HG03469 (cell line): ENCODE measurements around the gene ADAMTS16.

ENCODE experiments used
- ATAC-seq: cut with Tn5 transposase; IDR thresholded peaks from one replicate; pipeline ENCODE4 v1.9.1; 2021; ENCODE audit warnings: mild to moderate bottlenecking, moderate library complexity, moderate number of reproducible peaks; ENCODE audit not compliant: unreplicated experiment

ADAMTS16 gene

DNA sequence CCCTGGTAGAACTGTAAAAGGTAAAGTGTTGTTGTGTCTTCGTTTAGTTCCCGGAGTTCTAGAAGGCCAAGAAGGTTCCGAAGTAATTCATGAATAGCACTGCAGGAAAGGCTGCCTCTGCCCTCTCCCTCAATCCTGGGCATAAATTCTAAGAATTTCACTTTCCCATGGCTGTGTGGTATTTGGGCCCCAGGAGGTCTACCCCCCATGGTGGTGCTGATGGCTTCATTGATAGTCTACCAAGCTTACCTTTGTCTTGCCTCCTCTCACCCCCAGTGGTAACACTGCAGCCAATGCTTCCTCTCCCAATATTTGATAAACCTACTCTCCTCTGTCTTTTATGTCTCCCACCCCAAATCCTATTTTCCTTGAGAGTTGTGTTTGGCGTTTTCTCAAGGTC, 39.5 kb downstream of the ADAMTS16 start:
- ATAC-seq, result no peak

DNA sequence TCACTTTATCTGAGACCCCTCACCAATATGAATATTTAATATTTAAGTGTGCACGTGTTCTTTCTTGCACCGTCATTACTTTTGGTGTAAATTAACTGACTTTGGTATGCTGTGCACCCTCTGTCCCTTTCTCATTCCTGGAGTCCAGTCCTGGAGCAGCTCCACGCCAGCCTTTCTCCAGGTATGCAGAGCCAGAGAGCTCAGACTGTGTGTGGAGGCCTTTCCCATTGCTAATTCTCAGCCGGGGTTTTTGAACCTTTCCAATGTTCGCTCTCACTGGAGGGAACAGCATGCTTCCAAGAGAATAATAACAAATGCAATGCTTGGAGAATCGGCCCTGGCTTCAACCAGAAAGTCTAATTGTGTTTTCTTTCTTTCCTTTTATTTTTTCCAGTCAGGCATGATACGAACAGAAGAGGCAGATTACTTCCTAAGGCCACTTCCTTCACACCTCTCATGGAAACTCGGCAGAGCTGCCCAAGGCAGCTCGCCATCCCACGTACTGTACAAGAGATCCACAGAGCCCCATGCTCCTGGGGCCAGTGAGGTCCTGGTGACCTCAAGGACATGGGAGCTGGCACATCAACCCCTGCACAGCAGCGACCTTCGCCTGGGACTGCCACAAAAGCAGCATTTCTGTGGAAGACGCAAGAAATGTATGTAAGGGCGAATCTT, 41.7 kb downstream of the ADAMTS16 start:
- no peak for ATAC-seq

DNA sequence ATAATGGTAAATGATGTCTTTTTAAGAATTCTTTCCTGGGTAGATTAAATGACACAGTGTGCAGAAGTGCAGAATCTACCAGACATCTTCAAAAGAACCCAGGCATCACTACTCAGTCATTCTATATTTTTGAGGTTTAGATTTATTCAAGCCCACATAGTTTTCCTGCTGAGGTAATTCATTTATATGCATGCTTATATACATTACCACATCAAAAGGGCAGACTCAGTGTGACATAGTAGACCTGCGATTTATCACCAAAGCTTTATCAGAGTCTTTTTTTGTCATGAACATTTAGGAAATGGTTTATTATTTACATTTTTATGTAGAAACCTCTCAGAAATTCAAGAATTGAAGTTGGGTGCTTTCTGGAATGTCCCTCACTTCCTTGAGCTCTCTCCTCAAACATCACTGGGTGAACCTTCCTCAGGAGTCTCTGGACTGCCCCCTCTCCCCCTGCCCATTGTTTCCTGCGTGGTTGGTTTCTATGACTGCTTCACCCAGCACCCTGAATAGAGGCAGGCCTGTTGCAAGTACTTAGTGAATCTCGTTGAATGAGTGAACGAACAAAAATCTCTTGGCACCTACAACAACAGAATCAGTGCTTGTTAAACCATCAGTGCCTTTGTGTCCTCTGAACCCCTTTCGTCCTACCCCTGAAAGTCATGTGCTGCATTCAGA, 42.5 kb downstream of the ADAMTS16 start:
- ATAC-seq, result no peak

DNA sequence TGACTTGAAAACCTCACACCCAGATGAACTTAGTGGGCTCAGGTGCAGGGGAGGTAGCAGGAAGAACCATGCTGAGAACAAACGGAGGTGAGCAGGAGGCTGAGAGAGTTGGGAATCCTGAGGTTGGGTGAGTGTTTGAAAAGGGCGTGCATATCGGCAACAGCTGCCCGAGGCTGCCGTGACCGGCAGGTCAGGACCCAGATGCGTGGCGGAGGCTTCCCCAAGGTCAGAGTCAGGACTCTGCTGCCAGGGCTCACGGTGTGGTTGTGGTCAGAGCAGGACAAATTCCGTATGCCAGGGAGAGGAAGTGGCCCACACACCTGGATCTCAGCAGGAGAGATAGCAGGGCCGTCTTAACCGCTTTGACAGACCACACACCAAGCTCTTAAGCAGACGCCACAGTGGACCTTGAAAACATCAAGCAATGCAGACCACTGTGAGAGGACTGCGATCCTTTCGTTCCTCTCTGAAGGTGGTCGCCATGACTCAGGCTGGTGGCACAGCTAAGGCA, 43.1 kb downstream of the ADAMTS16 start:
- ATAC-seq, result no peak

DNA sequence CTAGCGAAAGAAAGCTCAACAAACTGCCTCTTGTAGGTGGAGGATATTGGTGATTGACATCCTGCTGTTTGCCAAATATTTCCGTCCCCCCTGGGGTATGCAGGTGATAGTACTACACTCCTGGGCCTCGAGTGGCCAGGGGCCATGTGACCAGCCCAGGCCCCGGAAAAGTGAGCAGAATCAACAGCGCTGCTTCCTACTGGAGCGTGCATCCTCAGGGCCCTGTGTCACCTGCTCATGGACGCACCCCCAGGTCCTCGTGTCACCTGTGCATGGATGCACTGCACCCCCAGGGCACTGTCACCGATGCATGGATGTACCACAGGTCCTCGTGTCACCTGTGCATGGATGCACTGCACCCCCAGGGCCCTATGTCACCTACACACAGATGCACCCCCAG, 43.8 kb downstream of the ADAMTS16 start:
- no peak for ATAC-seq

DNA sequence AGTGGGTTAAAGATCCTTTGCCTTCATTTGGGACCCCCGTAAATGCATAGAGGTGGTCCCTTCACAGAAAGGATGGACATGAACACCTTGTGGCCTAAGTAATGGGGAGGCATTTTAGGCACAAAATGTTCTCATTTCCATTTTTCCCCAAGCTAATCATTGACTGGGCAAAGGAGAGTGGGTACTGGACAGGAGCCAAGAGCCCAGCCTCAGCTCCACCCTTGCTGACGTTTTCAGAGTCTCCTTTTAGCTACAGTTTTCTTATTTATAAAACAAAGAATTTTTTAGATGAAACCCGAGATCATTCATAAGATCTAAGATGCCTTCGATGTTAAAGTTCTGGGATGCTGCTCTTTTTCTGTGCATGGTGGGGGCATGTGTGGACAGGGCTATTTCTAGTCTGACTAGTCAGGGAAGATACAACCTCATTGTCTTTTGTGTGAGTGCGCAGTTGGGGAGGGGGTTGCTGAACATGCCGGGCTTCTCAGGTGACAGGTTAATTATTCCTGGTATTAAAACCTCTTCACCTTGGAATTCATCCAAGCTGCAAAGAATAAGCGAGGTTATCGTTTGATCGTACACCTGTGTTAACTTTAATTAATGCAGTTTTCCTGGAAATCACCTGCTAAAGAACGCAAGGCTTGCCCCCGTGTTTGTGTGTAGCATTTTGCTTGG, 48.4 kb downstream of the ADAMTS16 start:
- ATAC-seq, result no peak

DNA sequence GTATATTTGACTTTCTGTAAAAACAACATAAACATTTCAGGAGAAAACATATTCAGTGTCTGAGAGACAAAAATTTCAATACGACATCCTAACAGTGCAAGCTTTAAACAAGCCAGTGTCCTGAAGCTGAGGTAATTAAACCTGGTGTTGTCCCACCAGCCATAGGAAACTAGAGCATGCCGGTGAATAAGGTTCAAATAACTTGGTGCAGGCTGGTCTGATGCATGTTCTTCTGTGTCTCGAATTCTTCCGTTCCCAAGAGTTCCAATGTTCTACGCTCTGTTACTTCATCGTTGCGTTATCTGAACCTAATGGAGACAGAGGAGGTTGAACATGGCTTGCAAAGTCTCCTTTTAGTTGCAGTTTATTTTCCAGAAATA, 48.9 kb downstream of the ADAMTS16 start:
- ATAC-seq, result no peak

DNA sequence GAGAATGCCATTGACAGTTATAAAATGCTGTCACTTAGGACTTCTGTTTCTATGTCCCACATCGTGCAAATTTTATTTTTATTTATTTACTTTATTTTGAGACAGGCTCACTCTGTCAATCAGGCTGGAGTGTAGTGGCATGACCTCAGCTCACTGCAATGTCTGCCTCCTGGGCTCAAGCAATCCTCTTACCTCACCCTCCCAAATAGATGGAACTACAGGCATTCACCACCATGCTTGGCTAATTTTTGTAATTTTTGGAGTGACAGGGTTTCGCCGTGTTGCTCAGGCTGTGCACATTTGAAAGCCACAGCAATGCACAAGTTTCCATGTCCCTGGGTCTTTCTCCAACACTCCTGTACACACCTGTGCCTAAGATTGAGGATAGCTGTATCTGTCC, 51.8 kb downstream of the ADAMTS16 start:
- no peak for ATAC-seq

DNA sequence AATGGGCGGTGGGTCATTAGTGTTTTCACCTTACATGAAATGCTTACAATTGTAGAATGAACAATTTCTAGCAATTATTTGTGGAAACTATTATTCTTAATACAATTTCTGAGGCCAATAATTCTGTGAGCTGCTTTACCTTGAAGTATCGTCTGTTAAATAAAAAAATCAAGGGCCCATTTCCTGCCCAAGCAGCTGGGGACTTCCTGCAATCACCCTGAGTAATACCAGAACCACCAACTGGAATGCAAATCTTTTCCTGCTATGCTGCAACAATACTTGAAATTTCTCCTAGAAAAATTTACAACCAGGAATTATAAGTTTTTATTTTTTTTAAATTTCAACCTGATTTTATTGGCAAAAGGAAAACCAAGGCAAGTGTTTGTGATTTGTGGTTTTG, 52.6 kb downstream of the ADAMTS16 start:
- no peak for ATAC-seq

DNA sequence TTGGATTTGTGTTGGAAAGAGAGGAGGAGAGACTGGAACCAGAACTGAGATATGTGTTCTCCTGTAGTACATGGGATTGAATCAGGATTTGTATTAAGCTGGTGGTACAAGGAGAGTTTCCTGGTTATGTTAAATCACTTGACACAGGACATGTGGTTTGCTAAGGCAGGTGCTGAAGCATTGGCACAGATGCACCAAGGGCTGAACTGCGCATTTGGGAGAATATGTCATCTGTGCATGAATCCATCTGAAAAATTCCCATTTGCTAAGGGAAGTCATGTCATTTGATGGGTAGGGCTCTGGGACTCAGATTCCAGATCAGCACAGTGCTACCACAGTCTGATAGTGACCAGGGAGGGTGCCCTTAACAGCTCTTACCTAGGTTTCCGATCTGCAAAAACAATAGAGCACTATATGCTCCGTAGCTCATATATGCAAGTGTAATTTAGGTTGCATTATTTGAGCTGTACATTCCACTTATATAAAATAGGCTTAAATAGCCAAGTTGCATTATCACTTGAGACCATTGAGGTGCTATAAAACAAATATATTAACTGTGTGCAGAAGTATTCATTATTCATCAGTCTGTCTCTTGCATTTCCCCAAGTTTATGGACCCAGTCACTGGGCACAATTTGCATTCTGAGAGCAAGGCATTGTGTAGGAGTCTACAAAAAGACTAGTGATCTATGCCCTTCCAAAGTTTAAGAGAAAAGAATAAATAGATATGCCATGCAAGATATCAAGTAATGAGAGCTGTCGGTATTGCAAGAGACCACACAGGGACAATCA, 55.2 kb downstream of the ADAMTS16 start:
- ATAC-seq, result no peak

DNA sequence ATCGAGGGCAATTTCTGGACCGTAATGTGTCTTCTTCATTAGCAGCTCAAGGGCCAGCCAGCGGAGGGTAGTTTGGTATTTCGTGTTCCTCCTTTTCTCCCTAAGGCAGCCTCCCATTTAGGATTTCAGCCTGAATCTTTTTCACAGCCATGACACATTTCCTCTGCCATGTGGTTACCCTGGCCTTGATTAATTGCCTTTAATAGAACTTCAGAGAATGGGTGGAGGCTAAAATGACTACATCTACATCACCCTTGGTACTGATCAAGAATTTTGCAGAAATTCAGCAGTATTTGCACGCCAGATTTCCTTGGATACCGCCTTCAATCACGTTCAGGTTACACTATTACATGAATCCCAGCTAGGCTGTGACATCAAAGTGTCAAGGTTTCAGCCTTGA, 58.0 kb downstream of the ADAMTS16 start:
- no peak for ATAC-seq

DNA sequence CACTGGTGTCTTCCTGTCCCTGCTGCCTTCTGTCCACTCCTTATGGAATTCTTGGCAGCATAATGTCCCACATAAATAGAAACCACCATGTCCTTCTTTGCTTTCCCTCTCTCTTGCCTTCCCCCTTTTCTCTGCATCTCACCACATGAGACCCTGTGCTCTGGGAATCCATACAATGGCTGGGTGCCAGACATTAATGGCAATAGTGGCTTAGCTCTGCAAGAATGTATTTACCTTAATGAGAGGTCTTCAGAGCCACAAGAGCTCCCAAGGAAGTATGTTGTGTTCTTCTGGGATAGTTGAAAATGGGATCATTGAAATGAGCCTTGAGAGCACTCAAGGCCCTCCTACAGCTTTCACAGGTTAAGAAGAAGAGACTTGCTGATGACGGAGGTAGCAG, 58.7 kb downstream of the ADAMTS16 start:
- no peak for ATAC-seq

DNA sequence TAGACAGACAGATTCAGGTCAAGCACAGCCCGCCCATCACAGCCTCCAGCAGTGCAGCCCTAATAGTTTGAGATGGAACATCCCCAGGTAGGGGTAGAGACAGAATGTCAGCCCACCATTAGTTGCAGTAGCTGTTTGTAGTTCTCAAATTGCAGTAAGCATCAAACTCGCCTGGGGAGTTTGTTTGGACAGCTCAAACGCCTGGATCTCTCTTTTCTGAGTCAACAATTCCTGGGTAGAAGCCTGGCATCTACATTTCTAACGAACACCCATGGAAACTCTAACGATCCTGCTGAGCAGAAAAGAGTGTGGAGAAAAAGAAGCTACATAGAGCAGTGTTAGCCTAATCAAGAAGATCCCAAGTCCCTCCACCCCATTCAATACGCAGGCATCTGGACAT, 59.4 kb downstream of the ADAMTS16 start:
- ATAC-seq, result no peak

DNA sequence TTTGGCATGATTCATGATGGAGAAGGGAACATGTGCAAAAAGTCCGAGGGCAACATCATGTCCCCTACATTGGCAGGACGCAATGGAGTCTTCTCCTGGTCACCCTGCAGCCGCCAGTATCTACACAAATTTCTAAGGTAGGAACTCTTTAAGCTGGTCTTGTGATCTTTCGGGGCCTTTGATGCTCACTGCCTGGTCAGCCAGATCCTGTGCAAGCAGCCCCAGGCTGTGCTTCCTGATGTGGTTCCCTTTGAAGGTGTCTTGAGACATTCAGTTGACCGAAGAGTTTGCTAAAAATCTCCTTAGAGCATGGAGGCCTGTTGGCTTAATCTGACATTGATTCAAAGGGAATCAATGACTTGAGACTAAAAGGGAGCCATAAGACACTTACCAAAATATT, 60.0 kb downstream of the ADAMTS16 start:
- ATAC-seq, result no peak

DNA sequence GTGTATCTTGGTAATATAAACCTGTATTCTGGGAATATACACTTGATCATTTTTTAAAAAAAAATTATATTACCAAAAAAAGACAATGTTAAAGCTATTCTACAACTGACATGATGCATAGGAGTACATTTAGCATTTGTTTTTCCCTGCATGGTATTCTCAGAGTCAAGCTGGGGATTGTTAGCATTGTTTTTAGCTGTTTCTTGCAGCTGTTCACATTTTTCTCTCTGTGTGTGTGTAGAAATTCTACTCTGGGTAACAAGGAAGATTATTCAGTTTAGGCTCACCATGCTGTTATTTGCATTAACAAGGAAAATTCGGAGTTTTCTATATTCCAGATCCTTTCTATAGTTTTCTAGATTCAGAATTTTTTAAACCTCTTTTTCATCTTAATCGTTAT, 62.2 kb downstream of the ADAMTS16 start:
- ATAC-seq, result no peak

DNA sequence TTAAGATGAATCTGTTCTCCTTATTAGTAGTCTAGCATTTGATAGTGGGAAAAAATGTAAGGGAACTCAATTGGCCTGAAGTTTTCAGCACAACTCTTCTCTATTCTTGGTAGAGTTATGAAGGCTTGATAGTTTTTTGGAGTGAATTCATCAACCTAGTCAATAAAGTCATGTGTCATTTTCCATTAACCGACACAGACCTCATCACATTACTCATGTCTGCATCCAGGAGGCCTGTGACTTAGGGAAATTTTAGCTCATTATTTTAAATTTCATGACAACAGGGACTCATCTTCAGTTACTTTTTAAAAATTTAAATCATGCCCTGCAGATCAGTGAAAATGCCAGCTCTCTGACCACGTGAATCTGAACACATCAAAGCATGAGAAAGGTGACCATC, 63.3 kb downstream of the ADAMTS16 start:
- ATAC-seq, result no peak

DNA sequence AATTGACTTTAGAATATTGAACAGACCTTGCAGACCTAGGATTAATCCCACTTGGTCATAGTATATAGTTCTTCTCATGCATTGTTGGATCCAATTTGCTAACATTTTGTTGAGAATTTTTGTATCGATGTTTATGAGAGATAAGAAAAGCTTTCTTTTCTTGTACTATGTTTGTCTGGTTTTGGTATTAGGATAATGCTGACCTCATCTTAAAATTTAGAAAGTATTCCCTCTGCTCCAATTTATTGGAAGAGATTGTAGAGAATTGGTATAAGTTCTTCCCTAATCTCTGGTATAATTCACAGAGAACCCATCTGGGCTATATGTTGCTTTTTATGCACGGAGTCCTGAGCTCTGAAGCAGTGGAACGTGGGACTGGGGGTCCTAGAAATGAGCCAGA, 67.7 kb downstream of the ADAMTS16 start:
- no peak for ATAC-seq

DNA sequence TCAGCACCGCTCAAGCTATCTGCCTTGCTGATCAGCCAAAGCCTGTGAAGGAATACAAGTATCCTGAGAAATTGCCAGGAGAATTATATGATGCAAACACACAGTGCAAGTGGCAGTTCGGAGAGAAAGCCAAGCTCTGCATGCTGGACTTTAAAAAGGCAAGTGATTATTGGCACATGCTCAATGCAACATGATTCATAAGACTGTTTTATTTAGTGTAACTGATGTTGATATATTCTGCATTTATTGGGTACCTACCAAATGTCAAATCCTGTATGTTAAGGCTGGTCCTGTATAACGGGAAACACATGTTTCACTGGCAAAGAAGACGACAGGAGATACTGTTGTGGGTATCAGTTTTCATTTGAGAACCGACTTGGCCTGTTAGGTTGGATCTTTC, 69.0 kb downstream of the ADAMTS16 start:
- ATAC-seq, result no peak

DNA sequence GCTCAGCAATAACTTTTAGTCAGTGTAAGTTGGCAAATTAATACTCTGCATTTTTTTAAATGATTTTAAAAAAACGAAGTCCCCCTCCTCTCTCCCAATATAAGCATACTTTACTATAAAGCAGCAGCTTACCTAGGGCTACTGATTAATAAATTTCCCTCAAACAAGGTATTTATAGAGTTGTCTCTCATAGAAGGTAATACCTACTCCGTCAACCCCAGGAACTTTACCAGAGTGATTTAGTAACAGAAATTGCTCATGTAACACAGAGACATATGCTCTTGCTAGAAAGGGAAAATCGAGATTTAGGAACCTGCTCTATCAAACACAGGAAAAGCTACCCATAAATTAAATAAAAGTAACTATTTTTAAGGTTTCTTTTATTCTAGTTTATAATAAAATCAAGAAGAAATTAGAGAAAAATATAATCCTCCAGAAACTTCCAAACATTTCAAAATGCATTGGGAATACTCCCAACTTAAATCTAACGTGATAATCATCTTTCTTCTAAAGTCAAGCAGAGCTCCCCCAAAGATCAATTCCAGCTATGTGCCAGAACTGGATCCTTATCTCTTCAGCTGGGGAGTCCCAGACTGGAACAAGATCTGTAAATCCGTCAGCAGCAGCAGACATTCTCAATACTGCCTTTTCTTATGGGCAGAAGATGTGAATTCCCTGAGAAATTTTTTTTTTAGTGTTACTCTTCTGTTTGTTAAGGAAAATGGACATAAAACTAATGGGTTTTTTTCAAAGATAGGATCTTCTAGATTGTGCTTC, 69.6 kb downstream of the ADAMTS16 start:
- ATAC-seq, result no peak

DNA sequence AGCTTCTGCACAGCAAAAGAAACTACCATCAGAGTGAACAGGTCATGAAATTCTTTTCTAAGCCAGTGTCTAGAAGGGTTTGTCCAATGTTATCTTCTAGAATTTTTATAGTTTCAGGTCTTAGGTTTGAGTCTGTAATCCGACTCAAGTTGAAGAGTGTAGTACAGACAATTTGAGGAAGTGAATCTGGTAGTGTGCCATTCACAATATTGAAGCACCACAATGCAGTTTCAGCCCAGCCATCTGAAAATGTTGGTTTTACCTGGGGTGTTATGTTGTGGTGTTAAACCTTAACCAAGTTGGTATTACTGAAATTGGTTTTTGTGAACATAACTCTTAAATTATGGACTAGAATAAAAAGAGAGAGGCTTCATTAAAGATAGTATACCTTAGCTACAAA, 77.2 kb downstream of the ADAMTS16 start:
- no peak for ATAC-seq

DNA sequence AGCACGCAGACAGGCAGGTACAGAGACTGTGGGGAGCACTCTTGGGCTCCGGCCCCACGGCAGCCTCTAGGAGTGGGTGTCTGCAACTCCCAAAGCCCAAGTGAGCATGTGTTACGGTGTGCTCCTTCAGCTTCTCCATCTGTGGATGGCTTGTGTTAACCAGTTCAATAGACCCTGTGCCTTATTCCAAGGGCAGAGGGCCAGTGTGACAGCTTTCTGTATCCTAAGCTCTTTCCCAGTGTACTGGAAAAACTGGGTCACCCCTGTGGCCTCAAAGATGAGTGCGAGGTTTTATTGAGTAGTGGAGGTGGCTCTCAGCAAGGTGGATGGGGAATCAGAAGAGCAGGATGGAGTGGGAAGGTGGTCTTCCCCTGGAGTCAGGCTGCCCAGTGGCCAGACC, 78.3 kb downstream of the ADAMTS16 start:
- ATAC-seq, result no peak
